HG03521 (cell line): ENCODE measurements around the gene ESRRB.

Experiments used
- ATAC-seq: cut with Tn5 transposase; IDR thresholded peaks from one replicate; pipeline ENCODE4 v1.9.1; 2021; ENCODE audit warnings: mild to moderate bottlenecking, moderate library complexity; ENCODE audit not compliant: unreplicated experiment

ESRRB gene

GRCh38 chr14:76491172-76491930, 115.4 kb downstream of the ESRRB start:
- ATAC-seq, result no peak

GRCh38 chr14:76495983-76496382, 120.0 kb downstream of the ESRRB start:
- ATAC-seq, result no peak

- ATAC-seq, result no peak
These were observed 120.7 kb downstream of the ESRRB start for GRCh38 chr14:76496595-76496994.

- ATAC-seq, result no peak
These were observed 121.9 kb downstream of the ESRRB start for GRCh38 chr14:76497550-76498462.

GRCh38 chr14:76498463-76498935, 122.6 kb downstream of the ESRRB start:
- ATAC-seq, result no peak

GRCh38 chr14:76498976-76499375, 123.0 kb downstream of the ESRRB start:
- ATAC-seq, result no peak

GRCh38 chr14:76499399-76499798, 123.5 kb downstream of the ESRRB start:
- ATAC-seq, result no peak

- no peak for ATAC-seq
These were observed 124.1 kb downstream of the ESRRB start for GRCh38 chr14:76500011-76500410.

GRCh38 chr14:76500480-76500879, 124.5 kb downstream of the ESRRB start:
- no peak for ATAC-seq

GRCh38 chr14:76501156-76501720, 125.3 kb downstream of the ESRRB start:
- ATAC-seq, result no peak

- ATAC-seq, result no peak
These were observed 126.3 kb downstream of the ESRRB start for GRCh38 chr14:76502219-76502618.

GRCh38 chr14:76502638-76503037, 126.7 kb downstream of the ESRRB start:
- no peak for ATAC-seq

- ATAC-seq, result no peak
These were observed 133.4 kb downstream of the ESRRB start for GRCh38 chr14:76509311-76509710.

GRCh38 chr14:76510181-76510580, 134.2 kb downstream of the ESRRB start:
- no peak for ATAC-seq

- no peak for ATAC-seq
These were observed 138.5 kb downstream of the ESRRB start for GRCh38 chr14:76514213-76514998.

- no peak for ATAC-seq
These were observed 140.9 kb downstream of the ESRRB start for GRCh38 chr14:76516884-76517283.

- ATAC-seq, result no peak
These were observed 142.4 kb downstream of the ESRRB start for GRCh38 chr14:76518366-76518765.

- ATAC-seq, result no peak
These were observed 149.3 kb downstream of the ESRRB start for GRCh38 chr14:76525106-76525821.

GRCh38 chr14:76531085-76531484, 155.1 kb downstream of the ESRRB start:
- no peak for ATAC-seq

GRCh38 chr14:76531821-76532318, 155.9 kb downstream of the ESRRB start:
- ATAC-seq, result no peak
